Parathyroid adenoma (tissue), 2 donors: ENCODE measurements around the gene PSPC1.

Experiments
- H2AFZ ChIP-seq: fragments of 300-600 bp; sonication (generic); one replicate; pipeline ENCODE4 v1.7.0; 2017; ENCODE audit warnings: antibody characterized with exemption, mild to moderate bottlenecking
- H3K27ac ChIP-seq: fragments of 300-600 bp; sonication (generic); one replicate; pipeline ENCODE4 v1.7.0; 2017
- H3K27me3 ChIP-seq: fragments of 300-600 bp; sonication (generic); one replicate; pipeline ENCODE4 v1.7.0; 2017; ENCODE audit warnings: low read length; ENCODE audit not compliant: control insufficient read depth, insufficient read depth
- H3K36me3 ChIP-seq: fragments of 300-600 bp; sonication (generic); one replicate; pipeline ENCODE4 v1.7.0; 2017; ENCODE audit warnings: low read length; ENCODE audit not compliant: control insufficient read depth, insufficient read depth
- H3K4me1 ChIP-seq: fragments of 300-600 bp; sonication (generic); one replicate; pipeline ENCODE4 v1.7.0; 2017; ENCODE audit warnings: control low read depth
- H3K4me2 ChIP-seq: fragments of 300-600 bp; sonication (generic); one replicate; pipeline ENCODE4 v1.7.0; 2017; ENCODE audit warnings: low read length
- H3K4me3 ChIP-seq: fragments of 300-600 bp; sonication (generic); one replicate; pipeline ENCODE4 v1.7.0; 2017; ENCODE audit warnings: low read depth, low read length
- H3K79me2 ChIP-seq: fragments of 300-600 bp; sonication (generic); one replicate; pipeline ENCODE4 v1.7.0; 2017; ENCODE audit warnings: control low read depth
- H3K9ac ChIP-seq: fragments of 300-600 bp; sonication (generic); one replicate; pipeline ENCODE4 v1.7.0; 2017; ENCODE audit warnings: mild to moderate bottlenecking
- H3K9me3 ChIP-seq: fragments of 300-600 bp; sonication (generic); one replicate; pipeline ENCODE4 v1.7.0; 2017; ENCODE audit warnings: low read length; ENCODE audit not compliant: control insufficient read depth
- CTCF ChIP-seq: fragments of 300-600 bp; sonication (generic); IDR thresholded peaks from one replicate; pipeline ENCODE4 v1.7.0; 2017; ENCODE audit warnings: antibody characterized with exemption, mild to moderate bottlenecking
- donor health status: primary hyperparathyroidism.

PSPC1 gene

GRCh38 chr13:19673473-19674430 lies 109.0 kb downstream of the PSPC1 start:
- no peaks in the 10 kb centered on the region for H3K9me3 ChIP-seq
- TF ChIP-seq CTCF = no peak
- no peak overlapping the region for H3K9ac ChIP-seq
- no peak overlapping the region for H3K27ac ChIP-seq
- no peaks in the 10 kb centered on the region for H3K36me3 ChIP-seq
- no peaks in the 10 kb centered on the region for H3K27me3 ChIP-seq
- H3K4me3 ChIP-seq = no peak overlapping the region
- H3K4me1 ChIP-seq = no peaks in the 10 kb centered on the region
- no peaks in the 10 kb centered on the region for H3K79me2 ChIP-seq
- no peak overlapping the region for H3K4me2 ChIP-seq
- H2AFZ ChIP-seq = no peak overlapping the region

DNA sequence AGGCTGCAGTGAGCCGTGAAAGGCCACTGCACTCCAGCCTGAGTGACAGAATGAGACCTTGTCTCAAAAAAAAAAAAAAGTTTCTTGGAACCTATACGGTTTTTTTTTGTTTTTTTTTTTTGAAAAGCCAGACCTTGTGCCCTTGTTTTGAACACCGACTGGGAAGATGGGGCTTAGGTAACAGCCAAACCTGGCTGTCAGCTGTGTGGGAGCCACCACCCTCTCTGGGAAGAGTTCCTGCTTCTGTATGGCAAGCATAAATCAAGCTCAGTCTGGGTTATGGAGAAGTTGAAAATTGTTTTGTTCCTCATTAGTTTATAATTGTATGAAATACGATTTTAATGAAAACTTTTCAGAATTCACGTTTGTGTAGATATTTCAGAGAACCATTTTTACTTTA lies 109.8 kb downstream of the PSPC1 start:
- Histone ChIP-seq H3K36me3 (no peaks in the 10 kb centered on the region), H3K4me2 (no peak overlapping the region), H3K4me1 (no peaks in the 10 kb centered on the region), H3K9me3 (no peaks in the 10 kb centered on the region), H2AFZ (no peak overlapping the region), H3K27me3 (no peaks in the 10 kb centered on the region), H3K4me3 (no peak overlapping the region), H3K79me2 (no peaks in the 10 kb centered on the region), H3K27ac (no peak overlapping the region), H3K9ac (no peak overlapping the region)
- TF ChIP-seq CTCF = no peak

DNA sequence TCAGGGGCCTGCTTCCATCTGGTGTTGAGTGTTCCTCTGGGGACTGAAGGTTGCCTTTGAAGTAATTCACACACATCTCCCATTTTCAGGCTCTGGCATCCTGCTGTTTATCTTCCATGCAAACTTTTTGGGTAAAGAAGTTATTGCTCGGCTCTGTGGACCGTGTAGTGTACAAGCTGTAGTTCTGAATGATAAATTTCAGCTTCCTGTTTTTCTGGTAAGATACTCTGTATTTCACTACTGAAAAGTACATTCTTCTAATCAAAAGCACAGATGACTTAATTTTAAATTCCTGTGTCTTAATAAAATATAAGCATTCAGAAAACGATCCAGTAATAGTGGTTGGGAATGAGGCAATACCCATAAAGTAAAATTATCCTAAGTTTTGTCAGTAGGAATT lies 112.6 kb downstream of the PSPC1 start:
- no peak for TF ChIP-seq CTCF
- H2AFZ ChIP-seq = no peak overlapping the region
- H3K4me1 ChIP-seq = no peaks in the 10 kb centered on the region
- H3K4me3 ChIP-seq = no peak overlapping the region
- no peaks in the 10 kb centered on the region for H3K27me3 ChIP-seq
- H3K79me2 ChIP-seq = no peaks in the 10 kb centered on the region
- no peak overlapping the region for H3K4me2 ChIP-seq
- H3K27ac ChIP-seq = no peak overlapping the region
- no peaks in the 10 kb centered on the region for H3K36me3 ChIP-seq
- no peaks in the 10 kb centered on the region for H3K9me3 ChIP-seq
- no peak overlapping the region for H3K9ac ChIP-seq

GRCh38 chr13:19668778-19669177 lies 114.0 kb downstream of the PSPC1 start:
- Histone ChIP-seq H3K36me3 (no peaks in the 10 kb centered on the region), H3K27me3 (no peaks in the 10 kb centered on the region), H3K4me2 (no peak overlapping the region), H3K79me2 (no peaks in the 10 kb centered on the region), H3K9me3 (no peaks in the 10 kb centered on the region), H3K27ac (no peak overlapping the region), H3K9ac (no peak overlapping the region), H3K4me3 (no peak overlapping the region), H3K4me1 (no peaks in the 10 kb centered on the region), H2AFZ (no peak overlapping the region)
- TF ChIP-seq CTCF = no peak

- no peaks in the 10 kb centered on the region for H3K27me3 ChIP-seq
- no peaks in the 10 kb centered on the region for H3K36me3 ChIP-seq
- H2AFZ ChIP-seq = no peak overlapping the region
- no peak for TF ChIP-seq CTCF
- H3K9ac ChIP-seq = no peak overlapping the region
- H3K27ac ChIP-seq = no peak overlapping the region
- no peaks in the 10 kb centered on the region for H3K9me3 ChIP-seq
- no peaks in the 10 kb centered on the region for H3K79me2 ChIP-seq
- H3K4me1 ChIP-seq = no peaks in the 10 kb centered on the region
- no peak overlapping the region for H3K4me3 ChIP-seq
- H3K4me2 ChIP-seq = no peak overlapping the region
Measured at GRCh38 chr13:19665427-19665859, 117.3 kb downstream of the PSPC1 start.
